ENCODE measurements around the gene COX6A2. TPM values are rescaled to one million over a fixed set of nuclear protein-coding genes. Genes with fewer than 3 reads are reported as not detected.

COX6A2 gene
- polyA plus RNA-seq, 2 of the 4 experiments (the other 2 are of a cell fraction), result not detected

GRCh38 chr16:31460582-31461002 is 32.4 kb upstream of the COX6A2 start:
- ChIA-PET POLR2A (interaction anchor here (0.5 to 4.0 kb wide), 12 partner anchors 9 to 414 kb away, joined by 3 to 23 read pairs (median 6); partner anchors contain the start of genes FUS, RUSF1, TGFB1I1 and ZNF267), CTCF (interaction anchor here (0.6 to 7.9 kb wide), 22 partner anchors 9 to 507 kb away, joined by 3 to 52 read pairs (median 4); partner anchors contain the start of genes PYCARD, TGFB1I1 and ZNF843)
- DNase-seq (ENCODE audit: low read depth in 1 of 2, low spot score in 1 of 2), result peak in 1 of 2 experiments; percentile 67
- TF ChIP-seq ZNF302 (CRISPR knock-in tag; IDR thresholded peaks at IDR 0.05) (no peak), RAD21 (conservative IDR thresholded peaks at IDR 0.05 in 1 of 2, IDR thresholded peaks at IDR 0.05 in 1 of 2) (0 out of 5 replicates have a peak, but pooled peaks have one; percentile 13 to 18), CTCF (IDR thresholded peaks at IDR 0.05) (peak; percentile 66), SMC3 (IDR thresholded peaks at IDR 0.05) (0 out of 3 replicates have a peak, but pooled peaks have one; percentile 23)
- peaks cover 25% of the 10 kb centered on the region for H3K4me1 ChIP-seq
- no peak for ATAC-seq
- no peaks in the 10 kb centered on the region for H3K9me3 ChIP-seq
- H3K4me2 ChIP-seq, result peak overlapping the region; percentile 89
- no peak for FAIRE-seq
- peak overlapping the region; percentile 51 for H3K4me3 ChIP-seq
- 49% methylated on average over 8 of the region's 8 CpGs for WGBS (ENCODE audit: missing lambda C conversion rate)
- peak overlapping the region; percentile 83 to 99 for H3K27ac ChIP-seq

GRCh38 chr16:31459687-31460581 is 31.8 kb upstream of the COX6A2 start:
- Histone ChIP-seq H3K27ac (peak overlapping the region; percentile 98 to 99), H3K4me3 (peak overlapping the region; percentile 87), H3K4me2 (peak overlapping the region; percentile 89), H3K4me1 (peaks cover 31% of the 10 kb centered on the region), H3K9me3 (no peaks in the 10 kb centered on the region)
- ATAC-seq, result peak; percentile 62 to 82
- CTCF ChIA-PET, result interaction anchor here (0.6 to 7.9 kb wide), 27 partner anchors 8 to 506 kb away, joined by 3 to 52 read pairs (median 5); partner anchors contain the start of genes PYCARD, TGFB1I1, ZNF267 and ZNF843
- 6% methylated on average over 20 of the region's 61 CpGs for WGBS (ENCODE audit: missing lambda C conversion rate)
- DNase-seq (ENCODE audit: low read depth in 1 of 2, low spot score in 1 of 2), result peak; percentile 91 to 99
- POLR2A ChIA-PET, result interaction anchor here (0.5 to 4.0 kb wide), 35 partner anchors 8 to 463 kb away, joined by 3 to 23 read pairs (median 6); partner anchors contain the start of genes FUS, KAT8, RUSF1 and SLC5A2
- no peak for FAIRE-seq
- TF ChIP-seq BCL3 (IDR thresholded peaks at IDR 0.05) (peak; percentile 42; the same call in 1 of the 3 replicates), RFX5 (IDR thresholded peaks at IDR 0.05) (0 out of 2 replicates have a peak, but pooled peaks have one; percentile 27), EHF (CRISPR knock-in tag; IDR thresholded peaks at IDR 0.05) (no peak), TFCP2L1 (CRISPR knock-in tag; IDR thresholded peaks at IDR 0.05) (no peak), CEBPB (IDR thresholded peaks at IDR 0.05) (peak in 1 of 2 experiments; percentile 3; a peak in 1 of 4 replicates), PHF8 (IDR thresholded peaks at IDR 0.05; ENCODE audit: borderline replicate concordance, low read depth) (peak; percentile 30; the same call in 1 of the 2 replicates), REST (IDR thresholded peaks at IDR 0.05) (no peak), HMGXB4 (CRISPR knock-in tag; IDR thresholded peaks at IDR 0.05; ENCODE audit: borderline replicate concordance) (no peak), USF2 (IDR thresholded peaks at IDR 0.05) (no peak), POLR2A (IDR thresholded peaks at IDR 0.05; ENCODE audit: low read length) (peak; percentile 64), JUN (IDR thresholded peaks at IDR 0.05) (peak; percentile 26 to 55; a peak in 1 of 5 replicates), RNF2 (IDR thresholded peaks at IDR 0.05; ENCODE audit: borderline replicate concordance, low read depth) (no peak)
